Measurements from ENCODE around the gene COL16A1.

Gene COL16A1

DNA sequence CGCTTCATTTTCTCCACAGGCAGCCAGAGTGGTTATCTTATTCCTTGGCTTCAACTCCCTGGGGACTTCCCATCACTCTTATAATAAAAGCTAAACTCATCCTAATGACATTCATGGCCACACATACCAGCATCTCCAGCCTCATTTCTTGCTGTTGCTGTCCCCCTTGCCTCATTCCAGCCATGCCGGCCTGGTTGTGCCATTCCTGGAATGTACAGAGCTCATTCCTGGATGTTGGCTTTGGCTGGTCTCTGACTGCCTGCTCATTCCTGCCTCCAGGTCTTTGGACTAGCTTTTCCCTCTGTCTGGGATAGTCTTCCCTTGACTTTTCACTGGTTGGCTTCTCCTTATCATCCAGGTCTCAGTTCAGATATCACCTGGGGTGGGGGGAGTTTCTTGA is 56.7 kb downstream of the COL16A1 start:
- DNase-seq (ENCODE audit: low read depth) = no peak

DNA sequence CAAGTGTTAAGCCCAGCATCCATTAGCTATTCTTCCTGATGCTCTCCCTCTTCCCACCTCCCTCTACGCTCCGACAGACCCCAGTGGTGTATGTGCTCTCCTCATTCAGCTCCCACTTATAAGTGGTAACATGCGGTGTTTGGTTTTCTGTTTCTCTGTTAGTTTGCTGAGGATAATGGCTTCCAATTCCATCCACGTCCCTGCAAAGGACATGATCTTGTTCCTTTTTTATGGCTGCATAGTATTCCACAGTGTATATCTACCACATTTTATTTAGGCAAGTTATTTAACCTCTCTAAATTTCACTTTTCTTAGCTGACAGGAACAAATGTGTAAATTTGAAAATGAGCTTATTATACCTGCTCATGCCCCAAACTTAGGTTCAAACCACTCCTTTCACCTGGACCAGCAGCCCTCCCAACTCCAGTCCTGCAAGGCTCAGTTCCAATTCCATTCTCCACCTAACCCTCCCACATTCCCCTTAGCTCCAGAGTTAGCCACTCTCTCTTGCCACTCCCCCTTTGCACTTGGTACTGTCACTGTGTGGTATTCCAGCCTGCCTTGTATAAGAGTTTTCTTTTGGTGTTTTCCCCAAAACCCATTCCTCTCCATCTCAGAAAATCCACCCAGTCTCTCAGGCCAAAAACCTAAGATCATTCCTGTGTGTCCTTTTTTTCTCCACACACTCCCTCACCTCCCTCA is 57.4 kb downstream of the COL16A1 start:
- no peak for DNase-seq (ENCODE audit: low read depth)

DNA sequence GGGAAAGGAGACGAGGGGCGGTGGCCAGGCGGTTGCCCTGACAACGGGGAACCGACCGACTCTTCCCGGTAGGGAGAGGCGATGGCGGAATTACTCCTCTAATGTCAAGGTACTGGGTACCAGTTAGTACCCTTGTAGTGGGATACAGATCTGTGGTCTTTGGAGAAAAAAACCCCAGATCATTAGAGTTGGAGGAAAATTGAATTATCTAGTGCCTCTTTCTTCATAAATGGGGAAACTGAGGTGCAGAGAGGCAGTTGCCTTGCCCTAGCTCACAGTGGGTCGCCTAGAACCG is 58.6 kb downstream of the COL16A1 start:
- DNase-seq (ENCODE audit: low read depth) = no peak

GRCh38 chr1:31644560-31645273 is 59.1 kb downstream of the COL16A1 start, which contains the start of gene PEF1:
TSS of gene PEF1 (minus strand) at chr1:31644876. CDS start at chr1:31644864, 12 bp downstream.
- DNase-seq (ENCODE audit: low read depth) = peak; percentile 99

- DNase-seq (ENCODE audit: low read depth) = no peak
Observed at GRCh38 chr1:31643976-31644559, 59.7 kb downstream of the COL16A1 start.

DNA sequence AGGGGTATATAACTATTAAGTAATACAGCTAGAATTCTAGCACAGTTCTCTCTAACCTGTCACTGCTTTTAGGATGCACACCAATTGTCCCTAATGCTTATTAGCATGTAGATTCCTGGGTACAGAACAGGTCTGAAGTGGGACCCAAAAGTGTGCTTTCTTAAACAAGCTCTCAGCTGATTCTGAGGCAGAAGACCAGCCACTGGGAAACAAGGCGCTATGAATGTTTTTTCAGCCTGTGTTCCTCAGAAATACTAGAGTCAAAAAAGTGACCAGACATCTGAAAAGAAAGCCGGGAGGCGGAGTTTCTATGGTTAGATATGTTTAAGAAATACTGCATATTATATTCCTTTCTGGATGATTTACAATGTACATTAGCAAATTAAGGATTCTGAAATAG is 60.9 kb downstream of the COL16A1 start:
- no peak for DNase-seq (ENCODE audit: low read depth)

GRCh38 chr1:31642366-31642765 is 61.5 kb downstream of the COL16A1 start:
- no peak for DNase-seq (ENCODE audit: low read depth)

DNA sequence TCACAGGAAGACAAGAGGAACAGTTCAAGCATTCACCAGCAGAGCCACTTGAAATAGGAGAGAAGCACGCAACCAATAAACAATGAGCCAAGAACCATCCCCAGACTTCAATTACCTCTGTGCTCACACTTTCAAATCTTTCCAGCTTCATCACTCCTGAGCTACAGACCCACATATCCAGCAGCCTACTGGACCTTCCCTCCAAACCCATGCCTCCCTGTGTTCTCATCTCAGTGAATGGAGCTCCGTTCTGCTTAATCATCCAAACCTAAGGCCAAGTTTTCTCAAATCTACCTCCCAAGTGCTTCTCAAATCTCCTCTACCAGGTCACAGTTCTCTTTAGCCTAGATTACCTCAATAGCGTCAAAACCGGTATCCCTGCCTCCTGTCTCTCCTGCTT is 62.9 kb downstream of the COL16A1 start:
- no peak for DNase-seq (ENCODE audit: low read depth)

DNA sequence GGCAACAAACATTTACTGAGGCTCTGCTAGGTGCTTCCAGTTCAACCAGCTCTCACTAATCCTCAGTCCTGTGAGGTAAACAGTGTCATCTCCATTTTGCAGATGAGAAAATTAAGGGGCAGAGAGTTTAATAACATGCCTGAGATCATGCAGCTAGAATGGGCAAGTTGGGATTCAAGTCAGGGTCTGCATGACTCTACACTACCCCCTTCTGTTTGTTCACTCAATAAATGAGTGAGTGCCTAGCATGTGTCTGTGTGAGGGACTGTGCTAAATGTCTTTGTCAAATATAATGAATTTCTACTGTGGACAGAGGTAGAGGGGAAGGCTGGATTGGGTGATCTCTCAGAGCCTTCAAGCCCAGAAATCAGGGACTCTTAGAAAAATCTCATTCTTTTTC is 63.6 kb downstream of the COL16A1 start:
- no peak for DNase-seq (ENCODE audit: low read depth)

DNA sequence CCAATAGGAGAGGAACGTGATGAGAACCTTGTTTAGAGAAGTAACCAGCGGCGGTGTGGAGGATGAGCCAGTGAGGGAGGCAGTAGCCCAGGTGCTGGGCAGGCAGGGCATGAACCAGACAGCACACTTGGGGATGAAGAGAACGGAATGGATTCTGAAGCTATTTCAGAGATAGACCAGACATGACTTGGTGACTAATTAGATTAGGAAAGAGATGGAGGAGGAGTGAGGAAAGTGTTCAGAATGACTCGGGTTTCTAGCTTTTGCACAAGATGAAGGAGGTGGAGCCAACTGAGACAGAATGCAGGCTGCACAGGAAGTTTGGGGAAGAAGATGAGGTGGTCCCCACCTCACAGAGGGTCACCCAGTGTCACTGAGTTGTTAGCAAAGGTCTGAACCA is 64.3 kb downstream of the COL16A1 start:
- no peak for DNase-seq (ENCODE audit: low read depth)

GRCh38 chr1:31637915-31638673 is 65.7 kb downstream of the COL16A1 start:
- DNase-seq (ENCODE audit: low read depth) = no peak

GRCh38 chr1:31633117-31633516 is 70.7 kb downstream of the COL16A1 start:
- no peak for DNase-seq (ENCODE audit: low read depth)

DNA sequence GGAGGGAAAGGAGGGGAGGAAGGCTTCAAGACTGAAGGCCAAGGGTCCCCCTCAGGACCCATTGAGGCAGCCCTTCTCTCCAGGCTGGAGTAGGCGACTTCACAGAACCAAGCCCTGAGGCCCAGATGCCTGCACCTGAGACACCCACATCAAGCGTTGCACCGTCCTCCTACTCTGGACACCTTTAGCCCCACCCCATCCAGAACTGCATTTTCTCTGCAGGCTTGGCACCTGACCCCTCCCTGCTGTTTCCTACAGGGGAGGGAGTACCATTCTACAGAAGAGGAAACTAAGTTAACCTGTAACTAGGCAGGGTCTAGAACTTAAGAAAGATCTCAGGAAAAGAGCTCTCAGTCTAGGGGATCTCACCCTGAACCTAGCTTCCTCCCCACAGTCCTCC is 71.2 kb downstream of the COL16A1 start:
- no peak for DNase-seq (ENCODE audit: low read depth)

DNA sequence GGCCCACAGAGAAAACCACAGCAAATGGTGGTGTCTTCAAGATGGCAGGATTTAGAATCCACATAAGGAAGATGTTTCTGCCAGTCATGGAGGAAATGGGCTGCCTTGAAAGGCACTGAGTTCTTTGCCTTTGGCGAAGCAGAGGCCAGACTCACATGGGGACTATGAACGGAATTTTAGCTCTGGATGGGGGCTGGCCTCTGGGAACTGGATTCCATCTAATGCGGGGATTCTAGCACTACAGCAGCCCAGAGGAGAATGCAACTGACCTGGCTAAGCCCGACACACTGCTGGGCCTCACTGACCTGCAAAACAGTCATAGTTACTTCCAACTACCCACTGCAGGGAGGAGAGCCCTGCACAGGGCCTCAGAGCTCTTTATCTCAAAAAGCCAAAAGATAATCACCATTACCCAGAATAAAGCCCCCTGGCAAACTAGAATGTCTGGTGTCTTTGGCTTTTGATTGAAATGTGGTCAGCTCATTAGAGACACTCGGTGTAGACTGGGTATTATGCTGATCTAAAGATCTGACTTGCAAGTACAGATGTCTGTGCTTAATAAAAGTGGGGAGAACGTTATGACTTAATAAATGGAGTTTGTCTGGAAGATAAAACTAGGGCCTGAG is 74.8 kb downstream of the COL16A1 start:
- DNase-seq (ENCODE audit: low read depth) = no peak

DNA sequence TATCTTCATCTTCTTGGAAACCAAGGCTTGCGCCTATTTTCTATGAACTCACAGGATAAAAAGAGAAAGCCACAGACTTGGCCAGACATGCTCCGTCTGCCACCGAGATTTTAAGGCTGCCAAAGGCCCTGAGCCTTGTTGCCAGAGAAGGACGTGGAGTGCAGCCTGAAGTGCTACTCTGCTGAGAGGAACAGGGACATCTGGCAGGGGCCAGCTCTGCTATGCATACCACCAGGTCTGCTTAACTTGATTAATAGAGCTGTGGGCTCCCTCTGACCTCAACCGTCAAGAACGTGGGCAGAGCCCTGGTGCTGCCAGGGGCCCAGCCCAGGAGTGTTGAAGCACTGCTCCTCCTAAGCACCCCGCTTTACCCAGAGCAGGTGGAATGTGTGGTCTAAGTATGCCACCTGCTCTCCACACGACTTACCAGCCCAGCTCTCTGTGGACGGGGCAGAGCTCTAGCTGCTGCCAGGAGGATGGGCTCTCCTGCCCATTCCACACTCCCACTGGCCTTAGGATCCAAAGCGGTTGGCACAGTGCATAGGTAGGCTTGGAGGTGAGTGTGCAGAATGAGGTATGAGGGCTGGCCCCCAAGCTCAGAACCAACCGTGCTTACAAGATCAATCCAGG is 75.8 kb downstream of the COL16A1 start:
- no peak for DNase-seq (ENCODE audit: low read depth)

GRCh38 chr1:31627301-31627929 is 76.4 kb downstream of the COL16A1 start:
- DNase-seq (ENCODE audit: low read depth) = no peak

GRCh38 chr1:31626223-31627207 is 77.3 kb downstream of the COL16A1 start:
- DNase-seq (ENCODE audit: low read depth) = no peak

- DNase-seq (ENCODE audit: low read depth) = no peak
Observed at GRCh38 chr1:31625561-31626222, 78.1 kb downstream of the COL16A1 start.

- DNase-seq (ENCODE audit: low read depth) = no peak
Observed at GRCh38 chr1:31624731-31625514, 78.9 kb downstream of the COL16A1 start.

Data from stimulated activated CD8-positive, alpha-beta memory T cell treated with anti-CD3 and anti-CD28 coated beads, Interleukin-12 subunit alpha, Interleukin-12 subunit beta, amount 100 ng/mL, for 1 hour (primary cell).